Neural progenitor cell (in vitro differentiated cells): Measurements from ENCODE around the gene WDR1. TPM values are rescaled to one million over a fixed set of nuclear protein-coding genes. Genes with fewer than 3 reads are reported as not detected.
A peak's percentile ranks its signal among the peaks of the same experiment; 100 is the strongest.

ENCODE experiments used
- DNase-seq: peaks from one replicate; pipeline ENCODE4 v3.0.0-alpha.2; 2016; ENCODE audit warnings: low spot score
- H2AFZ ChIP-seq: fragments of 200-600 bp; sonication (generic); replicated peaks from 2 replicates; pipeline ENCODE4 v1.6.1; 2016; ENCODE audit warnings: antibody characterized with exemption
- H3F3A ChIP-seq: fragments of 200-600 bp; sonication (generic); 2 replicates; pipeline ENCODE4 v1.6.1; 2016; ENCODE audit warnings: antibody characterized with exemption, low read depth
- H3K27ac ChIP-seq: fragments of 200-600 bp; sonication (generic); 2 replicates; pipeline ENCODE4 v1.5.1; 2016; ENCODE audit warnings: mild to moderate bottlenecking
- H3K27me3 ChIP-seq: fragments of 200-600 bp; sonication (generic); 2 replicates; pipeline ENCODE4 v1.6.1; 2016; ENCODE audit warnings: mild to moderate bottlenecking, moderate library complexity
- H3K36me3 ChIP-seq: fragments of 200-600 bp; sonication (generic); 2 replicates; pipeline ENCODE4 v1.5.1; 2016
- H3K4me1 ChIP-seq: fragments of 200-600 bp; sonication (generic); 2 replicates; pipeline ENCODE4 v1.6.1; 2016; ENCODE audit warnings: mixed run types
- H3K4me2 ChIP-seq: fragments of 200-600 bp; sonication (generic); 2 replicates; pipeline ENCODE4 v1.6.1; 2016
- H3K4me3 ChIP-seq: fragments of 200-600 bp; sonication (generic); 2 replicates; pipeline ENCODE4 v1.5.1; 2016
- H3K79me2 ChIP-seq: fragments of 200-600 bp; sonication (generic); 2 replicates; pipeline ENCODE4 v1.6.1; 2016; ENCODE audit warnings: low read depth
- H3K9ac ChIP-seq: fragments of 200-600 bp; sonication (generic); 2 replicates; pipeline ENCODE4 v1.6.1; 2016
- H3K9me3 ChIP-seq: fragments of 200-600 bp; sonication (generic); 2 replicates; pipeline ENCODE4 v1.5.1; 2016; ENCODE audit warnings: low read depth
- H4K20me1 ChIP-seq: fragments of 200-600 bp; sonication (generic); 2 replicates; pipeline ENCODE4 v1.6.1; 2016; ENCODE audit warnings: low read depth
- H3K27ac Mint-ChIP-seq: 3 replicates; pipeline ENCODE4 v1.8.0; 2021; ENCODE audit warnings: mixed read lengths
- H3K27me3 Mint-ChIP-seq: 2 replicates; pipeline ENCODE4 v1.8.0; 2022; ENCODE audit warnings: low read depth, mild to moderate bottlenecking, inconsistent platforms, moderate library complexity, mixed read lengths; ENCODE audit not compliant: insufficient read depth
- H3K36me3 Mint-ChIP-seq: 3 replicates; pipeline ENCODE4 v1.8.0; 2021; ENCODE audit warnings: mixed read lengths
- H3K4me1 Mint-ChIP-seq: 3 replicates; pipeline ENCODE4 v1.8.0; 2021; ENCODE audit warnings: mixed read lengths
- H3K4me3 Mint-ChIP-seq: 3 replicates; pipeline ENCODE4 v1.8.0; 2021; ENCODE audit warnings: mild to moderate bottlenecking, moderate library complexity, mixed read lengths
- H3K9me3 Mint-ChIP-seq: 3 replicates; pipeline ENCODE4 v1.8.0; 2020; ENCODE audit warnings: mixed read lengths
- CTCF ChIP-seq: fragments of 200-600 bp; sonication (generic); IDR thresholded peaks from 2 replicates; pipeline ENCODE4 v1.5.1; 2017; ENCODE audit warnings: antibody characterized with exemption, mild to moderate bottlenecking
- EZH2 ChIP-seq: fragments of 200-600 bp; sonication (generic); IDR thresholded peaks from 2 replicates; pipeline ENCODE4 v1.6.1; 2017; ENCODE audit warnings: antibody characterized with exemption, mild to moderate bottlenecking, moderate library complexity
- EZH2phosphoT487 ChIP-seq: fragments of 200-600 bp; sonication (generic); IDR thresholded peaks from 2 replicates; pipeline ENCODE4 v1.6.1; 2017; ENCODE audit warnings: antibody characterized with exemption
- total RNA-seq: library from RNA; depleted of rRNA; stranded (reverse); fragments of >200 nt; gene quantifications from 2 replicates; pipeline ENCODE4 v1.2.3, GENCODE V29; 2015; ENCODE audit warnings: low replicate concordance

WDR1 gene
- 83.1 and 125 TPM in 2 replicates for total RNA-seq

- Histone ChIP-seq H3K4me1 (peaks cover 18% of the 10 kb centered on the region), H4K20me1 (peaks cover 42% of the 10 kb centered on the region), H3K9me3 (no peaks in the 10 kb centered on the region), H2AFZ (no peak within 1 kb of the TSS), H3F3A (peaks cover 5% of the 10 kb centered on the region), H3K27me3 (no peaks in the 10 kb centered on the region), H3K9ac (peak within 1 kb of the TSS; percentile 81), H3K4me2 (peak within 1 kb of the TSS; percentile 92), H3K36me3 (no peaks in the 10 kb centered on the region), H3K4me3 (peak within 1 kb of the TSS; percentile 79), H3K79me2 (peaks cover 45% of the 10 kb centered on the region), H3K27ac (peak within 1 kb of the TSS; percentile 95)
- H3K4me1 Mint-ChIP-seq: peaks cover 44% of the 10 kb centered on the region
- peaks cover 11% of the 10 kb centered on the region for H3K27me3 Mint-ChIP-seq
- peak within 1 kb of the TSS; percentile 98 for H3K27ac Mint-ChIP-seq
- H3K36me3 Mint-ChIP-seq: peaks cover 25% of the 10 kb centered on the region
- H3K9me3 Mint-ChIP-seq: no peaks in the 10 kb centered on the region
- H3K4me3 Mint-ChIP-seq: peak within 1 kb of the TSS; percentile 94
- TF ChIP-seq EZH2phosphoT487 (no peak), EZH2 (no peak)
- DNase-seq: peak; percentile 97
Measured at GRCh38 chr4:10116569-10117358, at the start of gene WDR1. Gene WDR1, minus strand, starts transcription at chr4:10116799. Its CDS starts 133 bp downstream, at chr4:10116666.

- Histone ChIP-seq H3F3A (no peaks in the 10 kb centered on the region), H3K9me3 (no peaks in the 10 kb centered on the region), H3K36me3 (no peaks in the 10 kb centered on the region), H3K4me2 (no peak overlapping the region), H3K4me1 (no peaks in the 10 kb centered on the region), H3K79me2 (no peaks in the 10 kb centered on the region), H4K20me1 (no peaks in the 10 kb centered on the region), H3K27ac (no peak overlapping the region), H3K27me3 (no peaks in the 10 kb centered on the region), H3K4me3 (no peak overlapping the region), H2AFZ (no peak overlapping the region), H3K9ac (no peak overlapping the region)
- H3K4me3 Mint-ChIP-seq: no peak overlapping the region
- H3K27me3 Mint-ChIP-seq: peaks cover 3% of the 10 kb centered on the region
- TF ChIP-seq CTCF (peak; percentile 77), EZH2 (no peak), EZH2phosphoT487 (no peak)
- no peaks in the 10 kb centered on the region for H3K4me1 Mint-ChIP-seq
- no peaks in the 10 kb centered on the region for H3K36me3 Mint-ChIP-seq
- DNase-seq: peak; percentile 69
- H3K9me3 Mint-ChIP-seq: no peaks in the 10 kb centered on the region
- no peak overlapping the region for H3K27ac Mint-ChIP-seq
Measured at GRCh38 chr4:10164877-10165283, 48.3 kb upstream of the WDR1 start.

GRCh38 chr4:10163296-10163695 lies 46.7 kb upstream of the WDR1 start:
- H3K27me3 ChIP-seq: no peaks in the 10 kb centered on the region
- H3K36me3 Mint-ChIP-seq: no peaks in the 10 kb centered on the region
- TF ChIP-seq EZH2phosphoT487: no peak
- no peak for TF ChIP-seq EZH2
- no peak for TF ChIP-seq CTCF
- H3K36me3 ChIP-seq: no peaks in the 10 kb centered on the region
- no peaks in the 10 kb centered on the region for H3K9me3 Mint-ChIP-seq
- H3K4me1 ChIP-seq: no peaks in the 10 kb centered on the region
- H4K20me1 ChIP-seq: no peaks in the 10 kb centered on the region
- no peak overlapping the region for H3K4me3 Mint-ChIP-seq
- H3K9ac ChIP-seq: no peak overlapping the region
- DNase-seq: no peak
- no peaks in the 10 kb centered on the region for H3K9me3 ChIP-seq
- H3K4me1 Mint-ChIP-seq: no peaks in the 10 kb centered on the region
- no peak overlapping the region for H3K4me3 ChIP-seq
- H2AFZ ChIP-seq: no peak overlapping the region
- no peak overlapping the region for H3K4me2 ChIP-seq
- no peaks in the 10 kb centered on the region for H3F3A ChIP-seq
- H3K27ac ChIP-seq: no peak overlapping the region
- H3K27me3 Mint-ChIP-seq: peaks cover 3% of the 10 kb centered on the region
- no peaks in the 10 kb centered on the region for H3K79me2 ChIP-seq
- H3K27ac Mint-ChIP-seq: no peak overlapping the region
